WTC11 (cell line): ENCODE results near the gene PHC2.

Experiments
- CREB1 ChIP-seq: sonication (generic); formaldehyde crosslinking; IDR thresholded peaks from 2 replicates; pipeline ENCODE4 v1.8.0; 2023; ENCODE audit warnings: mild to moderate bottlenecking, missing genetic modification reagents
- CTCF ChIP-seq: fragments of 200-600 bp; IDR thresholded peaks from 2 replicates; pipeline ENCODE4 v1.8.0; 2022; ENCODE audit warnings: antibody characterized with exemption
- E2F4 ChIP-seq: sonication (generic); formaldehyde crosslinking; IDR thresholded peaks from 2 replicates; pipeline ENCODE4 v1.8.1; 2022; ENCODE audit warnings: low read depth, mild to moderate bottlenecking, moderate library complexity, missing genetic modification reagents, borderline replicate concordance
- ESRRA ChIP-seq: sonication (generic); formaldehyde crosslinking; IDR thresholded peaks from 2 replicates; pipeline ENCODE4 v1.8.1; 2022; ENCODE audit warnings: mild to moderate bottlenecking, missing genetic modification reagents, borderline replicate concordance
- ETV6 ChIP-seq: sonication (generic); formaldehyde crosslinking; IDR thresholded peaks from 2 replicates; pipeline ENCODE4 v1.8.1; 2022; ENCODE audit warnings: mild to moderate bottlenecking, missing genetic modification reagents
- JUN ChIP-seq: sonication (generic); formaldehyde crosslinking; IDR thresholded peaks from 2 replicates; pipeline ENCODE4 v1.8.0; 2023; ENCODE audit warnings: mild to moderate bottlenecking, missing genetic modification reagents
- TEAD4 ChIP-seq: sonication (generic); formaldehyde crosslinking; IDR thresholded peaks from 2 replicates; pipeline ENCODE4 v1.8.0; 2022; ENCODE audit warnings: mild to moderate bottlenecking, missing genetic modification reagents
- USF1 ChIP-seq: sonication (generic); formaldehyde crosslinking; IDR thresholded peaks from 2 replicates; pipeline ENCODE4 v1.8.0; 2022; ENCODE audit warnings: mild to moderate bottlenecking, missing genetic modification reagents
- USF2 ChIP-seq: sonication (generic); formaldehyde crosslinking; IDR thresholded peaks from 2 replicates; pipeline ENCODE4 v1.8.1; 2023; ENCODE audit warnings: mild to moderate bottlenecking, missing genetic modification reagents, moderate library complexity
- ZBTB21 ChIP-seq: sonication (generic); formaldehyde crosslinking; IDR thresholded peaks from 2 replicates; pipeline ENCODE4 v1.8.1; 2023; ENCODE audit warnings: mild to moderate bottlenecking, missing genetic modification reagents, borderline replicate concordance
- ZNF263 ChIP-seq: sonication (generic); formaldehyde crosslinking; IDR thresholded peaks from 2 replicates; pipeline ENCODE4 v1.8.1; 2022; ENCODE audit warnings: low read depth, mild to moderate bottlenecking, moderate library complexity, missing genetic modification reagents
- ZNF423 ChIP-seq: fragments of 250-450 bp; sonication (Bioruptor Pico); IDR thresholded peaks from 2 replicates; pipeline ENCODE4 v2.1.2; 2022; ENCODE audit warnings: mild to moderate bottlenecking, moderate library complexity

GRCh38 chr1:33274446-33274845 lies 156.4 kb downstream of the PHC2 start:
- no peak for TF ChIP-seq E2F4 (CRISPR knock-in tag)
- no peak for TF ChIP-seq CTCF
- TF ChIP-seq ETV6 (CRISPR knock-in tag), result no peak
- TF ChIP-seq JUN, result no peak
- TF ChIP-seq USF2 (CRISPR knock-in tag), result no peak
- no peak for TF ChIP-seq USF1 (CRISPR knock-in tag)
- no peak for TF ChIP-seq ZBTB21 (CRISPR knock-in tag)
- no peak for TF ChIP-seq TEAD4 (CRISPR knock-in tag)
- TF ChIP-seq CREB1 (CRISPR knock-in tag), result no peak
- no peak for TF ChIP-seq ESRRA (CRISPR knock-in tag)
- TF ChIP-seq ZNF423, result no peak
- no peak for TF ChIP-seq ZNF263 (CRISPR knock-in tag)
